GM20000 (cell line): ENCODE results near the gene TPST1.

ENCODE experiments used
- DNase-seq: peaks from one replicate; pipeline ENCODE4 v3.0.0; 2012; ENCODE audit warnings: low spot score
- CTCF ChIP-seq: IDR thresholded peaks from 2 replicates; pipeline ENCODE4 v1.5.1; 2012; ENCODE audit warnings: mild to moderate bottlenecking, control low read depth; ENCODE audit errors: extremely low read depth, missing control alignments

Gene TPST1

GRCh38 chr7:66296001-66296521 is 90.9 kb downstream of the TPST1 start:
- peak; percentile 25 for DNase-seq
- TF ChIP-seq CTCF: no peak

GRCh38 chr7:66296557-66296956 is 91.4 kb downstream of the TPST1 start:
- DNase-seq: no peak

GRCh38 chr7:66297579-66297978 is 92.4 kb downstream of the TPST1 start:
- no peak for TF ChIP-seq CTCF
- no peak for DNase-seq

More at GRCh38 chr7:66296557-66296956, 91.4 kb downstream of the TPST1 start:
- no peak for TF ChIP-seq CTCF

GRCh38 chr7:66301249-66301648 is 96.1 kb downstream of the TPST1 start:
- DNase-seq: no peak
- TF ChIP-seq CTCF: no peak

GRCh38 chr7:66301737-66302136 is 96.6 kb downstream of the TPST1 start:
- no peak for DNase-seq
- no peak for TF ChIP-seq CTCF

GRCh38 chr7:66303454-66304155 is 98.5 kb downstream of the TPST1 start:
- no peak for TF ChIP-seq CTCF
- DNase-seq: no peak

- TF ChIP-seq CTCF: no peak
- DNase-seq: no peak
Measured at GRCh38 chr7:66304536-66304935, 99.4 kb downstream of the TPST1 start.
